ENCODE data around the gene PTPN13.

- no peak for TF ChIP-seq SIN3A (IDR thresholded peaks at IDR 0.05; ENCODE audit: borderline replicate concordance, insufficient read depth, low read length)
- no peak for TF ChIP-seq REST (IDR thresholded peaks at IDR 0.05; ENCODE audit: insufficient read depth in 1 of 2, low read depth in 2 of 2, low read length in 2 of 2)
- TF ChIP-seq TAF1 (IDR thresholded peaks at IDR 0.05; ENCODE audit: borderline replicate concordance, insufficient read depth, low read length) = no peak
- no peak for TF ChIP-seq POLR2AphosphoS5 (IDR thresholded peaks at IDR 0.05; ENCODE audit: low read depth, low read length)
Observed at GRCh38 chr4:86579941-86580340, 14.2 kb upstream of the PTPN13 start.
